OCI-LY1 (cell line): ENCODE results near the gene NPSR1.

Experiments
- H2AFZ ChIP-seq: fragments of 200-600 bp; sonication (generic), shearing (Covaris generic); 2 replicates; pipeline ENCODE4 v1.6.0; 2014; ENCODE audit warnings: antibody characterized with exemption, mild to moderate bottlenecking, low read length
- H3F3A ChIP-seq: fragments of 200-600 bp; sonication (generic), shearing (Covaris generic); 2 replicates; pipeline ENCODE4 v1.6.0; 2014; ENCODE audit warnings: mild to moderate bottlenecking, antibody characterized with exemption, low read length, moderate library complexity; ENCODE audit not compliant: insufficient read depth
- H3K27ac ChIP-seq: fragments of 200-600 bp; sonication (generic); 2 replicates; pipeline ENCODE4 v1.5.1; 2014; ENCODE audit warnings: low read length, mixed run types, mild to moderate bottlenecking, low read depth; ENCODE audit not compliant: poor library complexity, severe bottlenecking
- H3K27me3 ChIP-seq: fragments of 200-600 bp; sonication (generic); 2 replicates; pipeline ENCODE4 v1.6.0; 2014; ENCODE audit warnings: antibody characterized with exemption, mild to moderate bottlenecking, low read length, moderate library complexity; ENCODE audit not compliant: insufficient read depth
- H3K36me3 ChIP-seq: fragments of 200-600 bp; sonication (generic); 2 replicates; pipeline ENCODE4 v1.6.1; 2014; ENCODE audit warnings: mild to moderate bottlenecking, antibody characterized with exemption, low read length, moderate library complexity, mixed read lengths; ENCODE audit not compliant: insufficient read depth
- H3K4me1 ChIP-seq: fragments of 200-600 bp; sonication (generic); 2 replicates; pipeline ENCODE4 v1.5.1; 2014; ENCODE audit warnings: mild to moderate bottlenecking, low read length, moderate library complexity; ENCODE audit not compliant: insufficient read depth, severe bottlenecking
- H3K4me2 ChIP-seq: fragments of 200-600 bp; sonication (generic), shearing (Covaris generic); 2 replicates; pipeline ENCODE4 v1.6.1; 2014; ENCODE audit warnings: low read length
- H3K4me3 ChIP-seq: fragments of 200-600 bp; sonication (generic); 2 replicates; pipeline ENCODE4 v1.5.1; 2014; ENCODE audit warnings: low read length, low read depth, mild to moderate bottlenecking, mixed read lengths; ENCODE audit not compliant: poor library complexity, severe bottlenecking
- H3K79me2 ChIP-seq: fragments of 200-600 bp; shearing (Covaris generic); 2 replicates; pipeline ENCODE4 v1.6.1; 2016; ENCODE audit warnings: mixed run types, low read length, mixed read lengths; ENCODE audit not compliant: insufficient read depth
- H3K9ac ChIP-seq: fragments of 200-600 bp; sonication (generic), shearing (Covaris generic); 2 replicates; pipeline ENCODE4 v1.6.1; 2014; ENCODE audit warnings: mild to moderate bottlenecking, low read length, mixed read lengths
- H3K9me2 ChIP-seq: fragments of 200-600 bp; sonication (generic), shearing (Covaris generic); 2 replicates; pipeline ENCODE4 v1.6.1; 2014; ENCODE audit warnings: low read depth, mild to moderate bottlenecking, low read length, mixed read lengths
- H3K9me3 ChIP-seq: fragments of 200-600 bp; shearing (Covaris generic); 2 replicates; pipeline ENCODE4 v1.6.1; 2014; ENCODE audit warnings: low read length, mixed read lengths
- H4K20me1 ChIP-seq: fragments of 200-600 bp; sonication (generic), shearing (Covaris generic); 2 replicates; pipeline ENCODE4 v1.6.0; 2016; ENCODE audit warnings: mild to moderate bottlenecking, low read length; ENCODE audit not compliant: insufficient read depth
- CTCF ChIP-seq: fragments of 200-600 bp; sonication (generic), shearing (Covaris generic); IDR thresholded peaks from 2 replicates; pipeline ENCODE4 v1.5.1; 2017; ENCODE audit warnings: mild to moderate bottlenecking, antibody characterized with exemption, low read length, moderate library complexity, mixed read lengths
- EZH2 ChIP-seq: fragments of 200-600 bp; sonication (generic), shearing (Covaris generic); IDR thresholded peaks from 2 replicates; pipeline ENCODE4 v1.8.0; 2017; ENCODE audit warnings: borderline replicate concordance, mixed run types, mild to moderate bottlenecking, antibody characterized with exemption, low read length, moderate library complexity, mixed read lengths

Gene NPSR1

GRCh38 chr7:34844406-34844805, 186.4 kb downstream of the NPSR1 start:
- H3K9me3 ChIP-seq = no peaks in the 10 kb centered on the region
- H3K27me3 ChIP-seq = no peaks in the 10 kb centered on the region
- no peak overlapping the region for H3K27ac ChIP-seq
- no peak overlapping the region for H2AFZ ChIP-seq
- no peaks in the 10 kb centered on the region for H3K79me2 ChIP-seq
- H3K9me2 ChIP-seq = no peaks in the 10 kb centered on the region
- H3K9ac ChIP-seq = no peak overlapping the region
- TF ChIP-seq EZH2 = no peak
- no peak for TF ChIP-seq CTCF
- no peaks in the 10 kb centered on the region for H3K36me3 ChIP-seq
- H3K4me1 ChIP-seq = no peaks in the 10 kb centered on the region
- H3F3A ChIP-seq = no peaks in the 10 kb centered on the region
- H3K4me3 ChIP-seq = no peak overlapping the region
- no peak overlapping the region for H3K4me2 ChIP-seq
- no peaks in the 10 kb centered on the region for H4K20me1 ChIP-seq

- H3K27me3 ChIP-seq = no peaks in the 10 kb centered on the region
- no peaks in the 10 kb centered on the region for H3K9me2 ChIP-seq
- no peaks in the 10 kb centered on the region for H3K79me2 ChIP-seq
- no peaks in the 10 kb centered on the region for H3K9me3 ChIP-seq
- H3K4me2 ChIP-seq = no peak overlapping the region
- no peak overlapping the region for H3K27ac ChIP-seq
- H3K36me3 ChIP-seq = no peaks in the 10 kb centered on the region
- H2AFZ ChIP-seq = no peak overlapping the region
- no peak overlapping the region for H3K4me3 ChIP-seq
- no peak overlapping the region for H3K9ac ChIP-seq
- H3K4me1 ChIP-seq = no peaks in the 10 kb centered on the region
- no peak for TF ChIP-seq CTCF
- no peak for TF ChIP-seq EZH2
- no peaks in the 10 kb centered on the region for H3F3A ChIP-seq
- no peaks in the 10 kb centered on the region for H4K20me1 ChIP-seq
Observed at GRCh38 chr7:34844936-34845665, 187.1 kb downstream of the NPSR1 start.

- H3K79me2 ChIP-seq = no peaks in the 10 kb centered on the region
- TF ChIP-seq EZH2 (no peak), CTCF (no peak)
- no peaks in the 10 kb centered on the region for H3K4me1 ChIP-seq
- H4K20me1 ChIP-seq = no peaks in the 10 kb centered on the region
- no peaks in the 10 kb centered on the region for H3K9me2 ChIP-seq
- no peak overlapping the region for H3K9ac ChIP-seq
- no peaks in the 10 kb centered on the region for H3K36me3 ChIP-seq
- H3K9me3 ChIP-seq = no peaks in the 10 kb centered on the region
- no peak overlapping the region for H2AFZ ChIP-seq
- no peak overlapping the region for H3K4me2 ChIP-seq
- H3K4me3 ChIP-seq = no peak overlapping the region
- H3K27me3 ChIP-seq = no peaks in the 10 kb centered on the region
- H3F3A ChIP-seq = no peaks in the 10 kb centered on the region
- no peak overlapping the region for H3K27ac ChIP-seq
Observed at GRCh38 chr7:34845666-34846361, 187.8 kb downstream of the NPSR1 start.
